ENCODE results near the gene C2CD4B.

DNA sequence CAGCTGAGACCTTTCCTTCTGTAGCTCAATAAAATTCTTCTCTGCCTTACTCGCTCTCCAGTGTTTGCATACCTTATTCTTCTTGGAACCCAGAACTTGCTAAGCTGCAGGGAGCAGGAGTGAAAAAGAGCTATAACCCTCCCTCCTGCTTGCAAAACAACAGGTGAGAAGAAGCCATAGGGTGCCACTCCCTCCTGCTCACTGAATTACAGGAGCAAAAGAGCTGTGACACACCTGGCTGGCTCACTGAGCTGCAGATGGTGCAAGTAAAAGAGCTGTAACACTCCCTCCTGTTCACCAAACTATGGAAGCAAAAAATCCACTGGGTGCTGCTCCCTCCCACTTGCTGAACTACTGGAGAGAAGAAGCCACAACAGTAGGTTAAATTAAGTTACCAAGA, 44.2 kb upstream of the C2CD4B start:
- no peak for TF ChIP-seq POLR2A (IDR thresholded peaks at IDR 0.05; ENCODE audit: low read depth, low read length)
- TF ChIP-seq POLR2AphosphoS5 (IDR thresholded peaks at IDR 0.05; ENCODE audit: low read depth, low read length): no peak

Measured in GM12892 (cell line).